GM23338 (cell line): ENCODE results near the gene ERI3.

Experiments used
- CREB1 ChIP-seq: fragments of 250-450 bp; sonication (Bioruptor Pico); IDR thresholded peaks from 2 replicates; pipeline ENCODE4 v1.5.0; 2020; ENCODE audit warnings: low read depth, mild to moderate bottlenecking, moderate library complexity
- EZH2 ChIP-seq: fragments of 200-600 bp; sonication (generic); IDR thresholded peaks from one replicate; pipeline ENCODE4 v1.8.0; 2017; ENCODE audit warnings: antibody characterized with exemption, mild to moderate bottlenecking, low read depth; ENCODE audit not compliant: unreplicated experiment
- EZH2phosphoT487 ChIP-seq: fragments of 200-600 bp; sonication (generic); IDR thresholded peaks from one replicate; pipeline ENCODE4 v1.8.1; 2018; ENCODE audit warnings: antibody characterized with exemption; ENCODE audit not compliant: unreplicated experiment
- JUNB ChIP-seq: IDR thresholded peaks from one replicate; pipeline ENCODE4 v1.6.1; 2016; ENCODE audit warnings: antibody characterized with exemption; ENCODE audit not compliant: unreplicated experiment
- POLR2AphosphoS5 ChIP-seq: IDR thresholded peaks from 2 replicates; pipeline ENCODE4 v1.6.1; 2016; ENCODE audit warnings: antibody characterized with exemption, low read depth
- ZNF331 ChIP-seq: fragments of 250-450 bp; sonication (Bioruptor Pico); IDR thresholded peaks from 2 replicates; pipeline ENCODE4 v1.5.0; 2020; ENCODE audit warnings: low read depth, mild to moderate bottlenecking, moderate library complexity
- TF ChIP-seq, protein P1 (sequence below), 2 experiments: fragments of 200-600 bp in 1 of 2; sonication (generic) in 1 of 2; conservative IDR thresholded peaks; 2 replicates each; pipeline versions ENCODE4 v1.5.1 to v1.6.1; 2016 to 2017; ENCODE audit warnings: antibody characterized with exemption in 2 of 2, low read depth in 2 of 2, mild to moderate bottlenecking in 2 of 2, moderate library complexity in 1 of 2
- TF ChIP-seq, protein P2 (sequence below): IDR thresholded peaks from one replicate; pipeline ENCODE4 v1.6.1; 2018; ENCODE audit warnings: antibody characterized with exemption; ENCODE audit not compliant: unreplicated experiment
- TF ChIP-seq, protein P3 (sequence below): fragments of 250-450 bp; sonication (Bioruptor Pico); IDR thresholded peaks from 2 replicates; pipeline ENCODE4 v1.5.0; 2020; ENCODE audit warnings: mild to moderate bottlenecking, moderate library complexity

DNA sequence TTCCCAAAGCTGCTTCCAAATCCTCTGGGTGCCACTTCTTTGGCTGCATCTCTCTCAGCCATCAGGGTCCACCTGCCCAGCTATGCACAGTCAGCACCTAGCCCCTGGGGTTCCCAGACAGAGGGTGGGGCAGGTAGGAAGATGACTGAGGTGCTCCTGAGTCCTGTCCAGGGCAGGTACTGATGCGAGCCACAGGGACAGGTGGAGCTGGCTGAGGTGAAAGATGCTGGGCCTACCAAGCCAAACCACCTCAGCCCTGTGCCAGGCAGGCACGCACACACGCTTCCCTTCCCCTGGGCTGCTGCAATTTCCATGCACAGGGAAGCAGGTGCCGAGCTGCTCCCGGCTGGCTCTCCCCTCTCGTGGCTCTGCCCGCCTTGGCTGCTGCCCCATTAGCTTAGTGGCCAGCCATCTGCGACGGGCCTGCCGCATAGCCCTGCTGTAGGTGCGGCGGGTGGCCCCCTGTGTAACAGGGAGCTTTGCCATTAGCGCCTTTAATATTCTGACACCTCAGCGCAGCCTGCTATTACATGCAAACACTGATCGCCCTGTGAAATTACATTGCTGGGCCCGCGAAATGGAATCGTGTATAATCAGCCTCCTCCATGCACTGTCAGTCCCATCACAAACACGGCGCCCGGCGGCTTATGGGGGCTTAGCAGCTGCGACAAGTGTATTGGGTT is 102.9 kb downstream of the ERI3 start:
- TF ChIP-seq CREB1 (no peak), EZH2 (no peak), EZH2phosphoT487 (no peak), POLR2AphosphoS5 (no peak), ZNF331 (no peak), JUNB (no peak)
- TF ChIP-seq, protein P1, sequence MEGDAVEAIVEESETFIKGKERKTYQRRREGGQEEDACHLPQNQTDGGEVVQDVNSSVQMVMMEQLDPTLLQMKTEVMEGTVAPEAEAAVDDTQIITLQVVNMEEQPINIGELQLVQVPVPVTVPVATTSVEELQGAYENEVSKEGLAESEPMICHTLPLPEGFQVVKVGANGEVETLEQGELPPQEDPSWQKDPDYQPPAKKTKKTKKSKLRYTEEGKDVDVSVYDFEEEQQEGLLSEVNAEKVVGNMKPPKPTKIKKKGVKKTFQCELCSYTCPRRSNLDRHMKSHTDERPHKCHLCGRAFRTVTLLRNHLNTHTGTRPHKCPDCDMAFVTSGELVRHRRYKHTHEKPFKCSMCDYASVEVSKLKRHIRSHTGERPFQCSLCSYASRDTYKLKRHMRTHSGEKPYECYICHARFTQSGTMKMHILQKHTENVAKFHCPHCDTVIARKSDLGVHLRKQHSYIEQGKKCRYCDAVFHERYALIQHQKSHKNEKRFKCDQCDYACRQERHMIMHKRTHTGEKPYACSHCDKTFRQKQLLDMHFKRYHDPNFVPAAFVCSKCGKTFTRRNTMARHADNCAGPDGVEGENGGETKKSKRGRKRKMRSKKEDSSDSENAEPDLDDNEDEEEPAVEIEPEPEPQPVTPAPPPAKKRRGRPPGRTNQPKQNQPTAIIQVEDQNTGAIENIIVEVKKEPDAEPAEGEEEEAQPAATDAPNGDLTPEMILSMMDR (conservative IDR thresholded peaks at IDR 0.05; ENCODE audit: low read depth in 2 of 2), result no peak
- TF ChIP-seq, protein P2, sequence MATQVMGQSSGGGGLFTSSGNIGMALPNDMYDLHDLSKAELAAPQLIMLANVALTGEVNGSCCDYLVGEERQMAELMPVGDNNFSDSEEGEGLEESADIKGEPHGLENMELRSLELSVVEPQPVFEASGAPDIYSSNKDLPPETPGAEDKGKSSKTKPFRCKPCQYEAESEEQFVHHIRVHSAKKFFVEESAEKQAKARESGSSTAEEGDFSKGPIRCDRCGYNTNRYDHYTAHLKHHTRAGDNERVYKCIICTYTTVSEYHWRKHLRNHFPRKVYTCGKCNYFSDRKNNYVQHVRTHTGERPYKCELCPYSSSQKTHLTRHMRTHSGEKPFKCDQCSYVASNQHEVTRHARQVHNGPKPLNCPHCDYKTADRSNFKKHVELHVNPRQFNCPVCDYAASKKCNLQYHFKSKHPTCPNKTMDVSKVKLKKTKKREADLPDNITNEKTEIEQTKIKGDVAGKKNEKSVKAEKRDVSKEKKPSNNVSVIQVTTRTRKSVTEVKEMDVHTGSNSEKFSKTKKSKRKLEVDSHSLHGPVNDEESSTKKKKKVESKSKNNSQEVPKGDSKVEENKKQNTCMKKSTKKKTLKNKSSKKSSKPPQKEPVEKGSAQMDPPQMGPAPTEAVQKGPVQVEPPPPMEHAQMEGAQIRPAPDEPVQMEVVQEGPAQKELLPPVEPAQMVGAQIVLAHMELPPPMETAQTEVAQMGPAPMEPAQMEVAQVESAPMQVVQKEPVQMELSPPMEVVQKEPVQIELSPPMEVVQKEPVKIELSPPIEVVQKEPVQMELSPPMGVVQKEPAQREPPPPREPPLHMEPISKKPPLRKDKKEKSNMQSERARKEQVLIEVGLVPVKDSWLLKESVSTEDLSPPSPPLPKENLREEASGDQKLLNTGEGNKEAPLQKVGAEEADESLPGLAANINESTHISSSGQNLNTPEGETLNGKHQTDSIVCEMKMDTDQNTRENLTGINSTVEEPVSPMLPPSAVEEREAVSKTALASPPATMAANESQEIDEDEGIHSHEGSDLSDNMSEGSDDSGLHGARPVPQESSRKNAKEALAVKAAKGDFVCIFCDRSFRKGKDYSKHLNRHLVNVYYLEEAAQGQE, result no peak
- TF ChIP-seq, protein P3, sequence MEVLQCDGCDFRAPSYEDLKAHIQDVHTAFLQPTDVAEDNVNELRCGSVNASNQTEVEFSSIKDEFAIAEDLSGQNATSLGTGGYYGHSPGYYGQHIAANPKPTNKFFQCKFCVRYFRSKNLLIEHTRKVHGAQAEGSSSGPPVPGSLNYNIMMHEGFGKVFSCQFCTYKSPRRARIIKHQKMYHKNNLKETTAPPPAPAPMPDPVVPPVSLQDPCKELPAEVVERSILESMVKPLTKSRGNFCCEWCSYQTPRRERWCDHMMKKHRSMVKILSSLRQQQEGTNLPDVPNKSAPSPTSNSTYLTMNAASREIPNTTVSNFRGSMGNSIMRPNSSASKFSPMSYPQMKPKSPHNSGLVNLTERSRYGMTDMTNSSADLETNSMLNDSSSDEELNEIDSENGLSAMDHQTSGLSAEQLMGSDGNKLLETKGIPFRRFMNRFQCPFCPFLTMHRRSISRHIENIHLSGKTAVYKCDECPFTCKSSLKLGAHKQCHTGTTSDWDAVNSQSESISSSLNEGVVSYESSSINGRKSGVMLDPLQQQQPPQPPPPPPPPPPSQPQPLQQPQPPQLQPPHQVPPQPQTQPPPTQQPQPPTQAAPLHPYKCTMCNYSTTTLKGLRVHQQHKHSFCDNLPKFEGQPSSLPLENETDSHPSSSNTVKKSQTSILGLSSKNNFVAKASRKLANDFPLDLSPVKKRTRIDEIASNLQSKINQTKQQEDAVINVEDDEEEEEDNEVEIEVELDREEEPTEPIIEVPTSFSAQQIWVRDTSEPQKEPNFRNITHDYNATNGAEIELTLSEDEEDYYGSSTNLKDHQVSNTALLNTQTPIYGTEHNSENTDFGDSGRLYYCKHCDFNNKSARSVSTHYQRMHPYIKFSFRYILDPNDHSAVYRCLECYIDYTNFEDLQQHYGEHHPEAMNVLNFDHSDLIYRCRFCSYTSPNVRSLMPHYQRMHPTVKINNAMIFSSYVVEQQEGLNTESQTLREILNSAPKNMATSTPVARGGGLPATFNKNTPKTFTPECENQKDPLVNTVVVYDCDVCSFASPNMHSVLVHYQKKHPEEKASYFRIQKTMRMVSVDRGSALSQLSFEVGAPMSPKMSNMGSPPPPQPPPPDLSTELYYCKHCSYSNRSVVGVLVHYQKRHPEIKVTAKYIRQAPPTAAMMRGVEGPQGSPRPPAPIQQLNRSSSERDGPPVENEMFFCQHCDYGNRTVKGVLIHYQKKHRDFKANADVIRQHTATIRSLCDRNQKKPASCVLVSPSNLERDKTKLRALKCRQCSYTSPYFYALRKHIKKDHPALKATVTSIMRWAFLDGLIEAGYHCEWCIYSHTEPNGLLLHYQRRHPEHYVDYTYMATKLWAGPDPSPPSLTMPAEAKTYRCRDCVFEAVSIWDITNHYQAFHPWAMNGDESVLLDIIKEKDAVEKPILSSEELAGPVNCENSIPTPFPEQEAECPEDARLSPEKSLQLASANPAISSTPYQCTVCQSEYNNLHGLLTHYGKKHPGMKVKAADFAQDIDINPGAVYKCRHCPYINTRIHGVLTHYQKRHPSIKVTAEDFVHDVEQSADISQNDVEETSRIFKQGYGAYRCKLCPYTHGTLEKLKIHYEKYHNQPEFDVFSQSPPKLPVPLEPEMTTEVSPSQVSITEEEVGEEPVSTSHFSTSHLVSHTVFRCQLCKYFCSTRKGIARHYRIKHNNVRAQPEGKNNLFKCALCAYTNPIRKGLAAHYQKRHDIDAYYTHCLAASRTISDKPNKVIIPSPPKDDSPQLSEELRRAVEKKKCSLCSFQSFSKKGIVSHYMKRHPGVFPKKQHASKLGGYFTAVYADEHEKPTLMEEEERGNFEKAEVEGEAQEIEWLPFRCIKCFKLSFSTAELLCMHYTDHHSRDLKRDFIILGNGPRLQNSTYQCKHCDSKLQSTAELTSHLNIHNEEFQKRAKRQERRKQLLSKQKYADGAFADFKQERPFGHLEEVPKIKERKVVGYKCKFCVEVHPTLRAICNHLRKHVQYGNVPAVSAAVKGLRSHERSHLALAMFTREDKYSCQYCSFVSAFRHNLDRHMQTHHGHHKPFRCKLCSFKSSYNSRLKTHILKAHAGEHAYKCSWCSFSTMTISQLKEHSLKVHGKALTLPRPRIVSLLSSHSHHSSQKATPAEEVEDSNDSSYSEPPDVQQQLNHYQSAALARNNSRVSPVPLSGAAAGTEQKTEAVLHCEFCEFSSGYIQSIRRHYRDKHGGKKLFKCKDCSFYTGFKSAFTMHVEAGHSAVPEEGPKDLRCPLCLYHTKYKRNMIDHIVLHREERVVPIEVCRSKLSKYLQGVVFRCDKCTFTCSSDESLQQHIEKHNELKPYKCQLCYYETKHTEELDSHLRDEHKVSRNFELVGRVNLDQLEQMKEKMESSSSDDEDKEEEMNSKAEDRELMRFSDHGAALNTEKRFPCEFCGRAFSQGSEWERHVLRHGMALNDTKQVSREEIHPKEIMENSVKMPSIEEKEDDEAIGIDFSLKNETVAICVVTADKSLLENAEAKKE (CRISPR knock-in tag), result no peak
